ENCODE data around the gene GIMAP1.

DNA sequence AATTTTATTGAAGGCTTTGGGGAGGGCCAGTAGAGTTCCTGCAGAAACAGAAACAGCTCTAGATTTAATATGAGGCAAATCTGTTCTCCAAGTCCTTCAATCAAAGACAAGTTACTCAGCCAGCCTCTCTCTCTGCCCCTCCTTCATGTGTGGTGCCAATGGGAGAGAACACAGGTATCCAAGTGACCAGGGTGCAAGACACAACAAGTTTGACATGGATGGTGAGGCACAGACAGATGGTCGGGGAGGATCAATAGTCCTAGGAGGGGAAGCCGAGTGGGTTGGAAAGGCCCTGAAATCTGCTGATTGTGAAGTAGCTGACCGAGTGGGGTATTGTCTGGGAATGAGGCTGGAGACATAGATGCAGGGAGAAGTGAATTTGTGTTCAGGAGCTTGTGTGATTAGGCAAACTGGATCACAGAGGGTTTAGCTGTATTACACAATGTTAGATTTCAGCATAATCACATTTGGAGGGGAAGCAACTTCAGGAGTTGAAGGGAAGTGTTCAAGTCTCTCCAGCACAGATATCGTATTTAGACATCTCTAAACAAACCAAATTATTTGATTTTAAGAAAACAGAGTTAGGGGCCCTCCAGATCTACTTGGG is 1.5 kb downstream of the GIMAP1 start:
- TF ChIP-seq CTCF (optimal IDR thresholded peaks at IDR 0.05 in 1 of 3, IDR thresholded peaks at IDR 0.05 in 1 of 3, conservative IDR thresholded peaks at IDR 0.05 in 1 of 3; ENCODE audit: extremely low read depth in 1 of 3, insufficient read depth in 2 of 3, low read length in 3 of 3) = no peak
- TF ChIP-seq EZH2 (IDR thresholded peaks at IDR 0.05; ENCODE audit: low read length) = no peak

Data from keratinocyte (primary cell).